Measurements from ENCODE around the gene MLPH.
"Not testable (repeated sequence)": the region's sequence is repeated elsewhere in the genome, so short reads cannot be mapped to it uniquely, and the experiment has no call there.

MLPH gene

DNA sequence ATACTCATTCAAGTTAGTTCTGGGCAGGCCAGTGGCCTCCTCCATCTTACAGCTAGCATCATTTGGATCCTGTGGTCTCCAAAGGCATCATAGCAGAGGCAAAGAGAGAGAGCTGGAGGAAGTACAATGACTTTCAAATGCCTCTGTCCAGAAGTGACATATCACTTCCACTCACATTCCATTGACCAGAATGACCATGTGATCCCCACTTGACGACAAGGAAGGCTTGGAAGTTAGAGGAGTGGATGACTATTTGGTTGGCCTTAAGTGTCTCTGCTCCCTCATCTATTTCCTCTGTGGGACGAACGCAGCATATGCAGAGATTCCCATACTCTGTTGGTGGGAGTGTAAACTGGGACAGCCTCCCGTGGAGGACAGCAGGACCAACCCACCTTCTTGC is 27.8 kb upstream of the MLPH start:
- no peaks in the 10 kb centered on the region for H3K4me1 ChIP-seq (ENCODE audit: control insufficient read depth, insufficient read depth, low read length)
- H3K9ac ChIP-seq (ENCODE audit: low read depth, low read length): no peak overlapping the region

DNA sequence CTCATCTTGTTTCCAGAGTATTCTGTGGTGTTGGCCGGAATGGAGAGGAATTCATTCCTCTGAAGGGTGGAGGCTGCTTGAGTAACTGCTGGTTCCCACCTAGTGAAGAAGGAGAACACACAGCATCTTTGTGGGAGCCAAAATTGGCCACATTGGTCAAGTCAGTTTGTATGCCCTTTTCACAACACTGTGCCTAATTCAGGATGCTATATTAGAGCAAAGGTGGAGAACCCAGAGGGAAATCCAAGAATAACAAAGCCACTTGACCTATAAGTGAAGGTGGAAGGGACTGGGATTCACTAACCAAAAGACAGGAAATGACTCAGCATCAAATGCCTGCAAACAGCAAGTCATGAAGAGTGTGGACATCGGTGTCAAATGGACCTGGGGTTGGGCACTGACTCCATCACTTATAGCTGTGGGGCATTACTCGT is 27.3 kb upstream of the MLPH start:
- Histone ChIP-seq H3K4me1 (ENCODE audit: control insufficient read depth, insufficient read depth, low read length) (no peaks in the 10 kb centered on the region), H3K4me3 (ENCODE audit: low read depth, low read length) (no peak overlapping the region), H3K27me3 (ENCODE audit: control insufficient read depth, insufficient read depth, low read length) (no peaks in the 10 kb centered on the region), H3K9me3 (ENCODE audit: control insufficient read depth, insufficient read depth, low read length) (no peaks in the 10 kb centered on the region), H3K9ac (ENCODE audit: low read depth, low read length) (no peak overlapping the region), H3K36me3 (ENCODE audit: control insufficient read depth, insufficient read depth, low read length) (no peaks in the 10 kb centered on the region)

More for the DNA sequence above, 27.8 kb upstream of the MLPH start:
- Histone ChIP-seq H3K4me3 (ENCODE audit: low read depth, low read length) (no peak overlapping the region), H3K27me3 (ENCODE audit: control insufficient read depth, insufficient read depth, low read length) (no peaks in the 10 kb centered on the region), H3K36me3 (ENCODE audit: control insufficient read depth, insufficient read depth, low read length) (no peaks in the 10 kb centered on the region), H3K9me3 (ENCODE audit: control insufficient read depth, insufficient read depth, low read length) (no peaks in the 10 kb centered on the region)

DNA sequence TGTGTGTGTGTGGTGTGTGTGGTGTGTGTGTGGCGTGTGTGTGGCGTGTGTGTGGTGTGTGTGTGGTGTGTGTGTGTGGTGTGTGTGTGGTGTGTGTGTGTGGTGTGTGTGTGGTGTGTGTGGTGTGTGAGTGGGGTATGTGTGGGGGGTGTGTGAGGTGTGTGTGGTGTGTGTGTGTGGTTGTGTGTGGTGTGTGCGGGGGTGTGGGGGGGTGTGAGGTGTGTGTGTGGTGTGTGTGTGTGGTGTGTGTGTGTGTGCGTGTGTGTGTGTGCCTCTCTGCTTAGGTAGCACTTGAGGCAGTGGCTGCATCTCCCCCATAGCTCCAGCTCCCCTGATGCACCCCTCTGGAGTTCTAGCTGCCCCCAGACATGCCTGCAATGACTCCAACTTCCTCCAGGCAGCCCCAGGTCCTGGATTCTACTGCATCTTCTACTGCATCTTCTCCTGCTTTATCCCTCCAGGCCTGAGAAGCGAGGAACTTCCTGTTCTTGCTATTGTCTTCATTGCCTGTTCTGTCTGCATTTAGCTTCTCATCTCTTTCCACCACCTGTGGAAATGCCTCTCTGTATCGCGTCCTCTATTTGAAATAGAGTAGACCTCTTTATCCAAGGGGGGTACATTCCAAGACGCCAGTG is 22.2 kb upstream of the MLPH start:
- Histone ChIP-seq H3K36me3 (ENCODE audit: control insufficient read depth, insufficient read depth, low read length) (no peaks in the 10 kb centered on the region), H3K27me3 (ENCODE audit: control insufficient read depth, insufficient read depth, low read length) (no peaks in the 10 kb centered on the region), H3K4me1 (ENCODE audit: control insufficient read depth, insufficient read depth, low read length) (no peaks in the 10 kb centered on the region), H3K9ac (ENCODE audit: low read depth, low read length) (no peak overlapping the region), H3K4me3 (ENCODE audit: low read depth, low read length) (no peak overlapping the region), H3K9me3 (ENCODE audit: control insufficient read depth, insufficient read depth, low read length) (no peaks in the 10 kb centered on the region)

DNA sequence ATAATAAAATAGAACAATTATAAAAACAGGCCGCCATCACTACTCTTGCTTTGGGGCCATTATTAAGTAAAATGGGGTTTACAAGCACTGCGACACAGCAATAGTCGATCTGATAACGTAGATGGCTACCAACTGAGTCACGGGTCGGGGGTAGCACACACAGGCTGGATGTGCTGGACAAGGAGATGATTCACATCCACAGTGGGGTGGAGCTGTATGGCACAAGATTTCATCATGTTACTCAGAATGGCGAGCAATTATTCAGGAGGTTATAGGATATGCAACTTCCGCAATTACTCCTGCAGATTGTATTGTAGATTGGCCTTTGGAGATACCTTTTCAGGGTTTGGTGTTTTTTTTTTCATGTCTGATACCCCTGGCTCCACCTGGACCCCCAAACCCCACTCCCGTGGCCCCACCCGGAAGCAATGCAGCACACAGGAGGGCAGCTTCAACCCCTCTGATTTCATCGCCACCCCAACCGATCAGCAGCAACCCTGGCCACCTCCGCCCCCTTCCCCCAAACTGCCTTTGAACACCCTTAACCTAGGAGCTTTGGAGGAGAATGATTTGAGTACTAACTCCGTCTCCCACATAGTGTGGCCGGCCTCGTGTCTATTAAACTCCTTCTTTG is 21.4 kb upstream of the MLPH start:
- Histone ChIP-seq H3K9ac (ENCODE audit: low read depth, low read length) (no peak overlapping the region), H3K27me3 (ENCODE audit: control insufficient read depth, insufficient read depth, low read length) (no peaks in the 10 kb centered on the region), H3K4me1 (ENCODE audit: control insufficient read depth, insufficient read depth, low read length) (no peaks in the 10 kb centered on the region), H3K36me3 (ENCODE audit: control insufficient read depth, insufficient read depth, low read length) (no peaks in the 10 kb centered on the region), H3K4me3 (ENCODE audit: low read depth, low read length) (no peak overlapping the region), H3K9me3 (ENCODE audit: control insufficient read depth, insufficient read depth, low read length) (no peaks in the 10 kb centered on the region)

DNA sequence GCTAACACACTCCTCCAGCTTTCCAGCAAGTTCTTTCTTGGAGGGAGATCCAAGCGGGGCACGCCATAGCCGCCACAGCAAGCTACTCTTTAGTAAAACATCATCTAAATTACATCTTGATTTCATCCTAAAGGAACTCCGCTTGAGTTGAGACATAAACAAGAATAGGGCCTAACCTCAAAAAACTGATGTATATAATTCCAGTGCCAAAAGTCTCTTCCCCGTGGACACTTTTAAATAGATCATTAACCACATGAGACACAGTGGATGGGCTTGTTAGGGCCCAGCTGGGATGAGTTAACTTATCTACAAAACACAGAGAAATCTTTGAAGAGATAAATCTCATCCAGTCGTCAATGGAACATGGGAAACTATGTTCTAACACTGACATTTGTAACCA is 20.8 kb upstream of the MLPH start:
- Histone ChIP-seq H3K9ac (ENCODE audit: low read depth, low read length) (no peak overlapping the region), H3K27me3 (ENCODE audit: control insufficient read depth, insufficient read depth, low read length) (no peaks in the 10 kb centered on the region), H3K4me1 (ENCODE audit: control insufficient read depth, insufficient read depth, low read length) (no peaks in the 10 kb centered on the region), H3K4me3 (ENCODE audit: low read depth, low read length) (no peak overlapping the region), H3K36me3 (ENCODE audit: control insufficient read depth, insufficient read depth, low read length) (no peaks in the 10 kb centered on the region), H3K9me3 (ENCODE audit: control insufficient read depth, insufficient read depth, low read length) (no peaks in the 10 kb centered on the region)

DNA sequence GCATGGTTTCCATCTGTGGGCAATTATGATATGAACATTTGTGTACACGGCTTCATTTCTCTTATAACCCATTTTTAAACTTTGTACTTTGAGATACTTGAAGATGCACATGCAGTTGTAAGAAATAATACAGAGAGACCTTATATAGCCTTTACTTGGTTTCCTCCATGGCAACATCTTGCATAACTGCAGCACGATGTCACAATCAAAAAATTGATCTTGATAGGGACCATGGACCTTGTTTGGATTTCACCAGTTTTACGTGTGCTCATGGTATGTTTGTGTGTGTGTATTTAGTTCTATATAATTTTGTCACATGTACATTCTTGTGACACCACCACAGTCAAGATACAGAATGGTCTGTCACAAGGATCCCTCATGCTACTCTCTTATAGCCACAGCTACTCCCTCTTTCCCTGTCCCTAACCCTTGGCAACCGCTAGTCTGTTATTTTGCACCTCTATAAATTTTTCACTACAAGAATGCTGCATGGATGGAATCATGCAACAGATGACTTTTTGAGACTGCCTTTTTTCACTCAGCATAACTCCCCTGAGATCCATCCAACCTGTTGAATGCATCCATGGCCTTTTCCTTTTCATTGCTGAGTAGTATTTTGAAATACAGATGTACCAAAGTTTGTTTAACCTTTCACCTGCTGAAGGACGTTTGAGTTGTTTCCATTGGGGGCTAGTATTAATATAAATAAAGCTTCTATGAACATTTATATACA is 19.4 kb upstream of the MLPH start:
- Histone ChIP-seq H3K4me1 (ENCODE audit: control insufficient read depth, insufficient read depth, low read length) (no peaks in the 10 kb centered on the region), H3K4me3 (ENCODE audit: low read depth, low read length) (no peak overlapping the region), H3K9me3 (ENCODE audit: control insufficient read depth, insufficient read depth, low read length) (no peaks in the 10 kb centered on the region), H3K9ac (ENCODE audit: low read depth, low read length) (no peak overlapping the region), H3K36me3 (ENCODE audit: control insufficient read depth, insufficient read depth, low read length) (no peaks in the 10 kb centered on the region), H3K27me3 (ENCODE audit: control insufficient read depth, insufficient read depth, low read length) (no peaks in the 10 kb centered on the region)

DNA sequence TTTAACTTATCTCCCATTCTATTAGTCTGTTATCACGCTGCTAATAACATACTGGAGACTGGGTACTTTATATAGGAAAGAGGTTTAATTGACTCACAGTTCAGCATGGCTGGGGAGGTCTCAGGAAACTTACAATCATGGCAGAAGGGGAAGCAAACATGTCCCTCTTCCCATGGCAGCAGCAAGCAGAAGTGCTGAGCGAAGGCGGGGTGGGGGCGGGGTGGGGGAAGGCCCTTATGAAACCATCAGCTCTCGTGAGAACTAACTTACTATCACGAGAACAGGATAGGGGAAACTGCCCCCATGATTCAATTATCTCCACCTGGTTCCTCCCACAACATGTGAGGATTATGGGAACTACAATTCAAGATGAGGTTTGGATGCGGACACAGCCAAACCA is 17.6 kb upstream of the MLPH start:
- H3K9me3 ChIP-seq (ENCODE audit: control insufficient read depth, insufficient read depth, low read length); H3K36me3 ChIP-seq (ENCODE audit: control insufficient read depth, insufficient read depth, low read length); H3K4me1 ChIP-seq (ENCODE audit: control insufficient read depth, insufficient read depth, low read length); H3K27me3 ChIP-seq (ENCODE audit: control insufficient read depth, insufficient read depth, low read length); H3K4me3 ChIP-seq (ENCODE audit: low read depth, low read length); H3K9ac ChIP-seq (ENCODE audit: low read depth, low read length): not testable (repeated sequence)

DNA sequence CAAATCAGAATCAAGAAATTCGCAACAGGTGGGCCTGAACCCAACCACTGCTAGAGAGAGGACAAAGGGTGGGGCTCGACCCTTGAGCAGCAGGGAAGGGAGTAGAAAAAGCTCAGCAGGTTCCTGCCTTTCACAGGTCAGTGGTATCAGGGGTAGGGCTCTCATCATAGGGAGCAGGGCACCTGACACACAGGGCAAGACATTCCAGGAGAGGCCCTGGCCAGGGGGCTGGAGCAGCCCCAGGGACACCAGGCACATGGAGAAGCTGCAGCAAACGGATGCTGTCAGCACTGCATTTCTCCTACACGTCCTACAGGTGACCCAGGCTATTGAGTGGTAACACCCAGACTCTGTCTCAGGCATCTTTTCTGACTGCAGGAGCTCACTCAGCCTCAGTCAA is 17.2 kb upstream of the MLPH start:
- Histone ChIP-seq H3K4me1 (ENCODE audit: control insufficient read depth, insufficient read depth, low read length) (no peaks in the 10 kb centered on the region), H3K4me3 (ENCODE audit: low read depth, low read length) (no peak overlapping the region), H3K27me3 (ENCODE audit: control insufficient read depth, insufficient read depth, low read length) (no peaks in the 10 kb centered on the region), H3K9me3 (ENCODE audit: control insufficient read depth, insufficient read depth, low read length) (no peaks in the 10 kb centered on the region), H3K9ac (ENCODE audit: low read depth, low read length) (no peak overlapping the region), H3K36me3 (ENCODE audit: control insufficient read depth, insufficient read depth, low read length) (no peaks in the 10 kb centered on the region)

DNA sequence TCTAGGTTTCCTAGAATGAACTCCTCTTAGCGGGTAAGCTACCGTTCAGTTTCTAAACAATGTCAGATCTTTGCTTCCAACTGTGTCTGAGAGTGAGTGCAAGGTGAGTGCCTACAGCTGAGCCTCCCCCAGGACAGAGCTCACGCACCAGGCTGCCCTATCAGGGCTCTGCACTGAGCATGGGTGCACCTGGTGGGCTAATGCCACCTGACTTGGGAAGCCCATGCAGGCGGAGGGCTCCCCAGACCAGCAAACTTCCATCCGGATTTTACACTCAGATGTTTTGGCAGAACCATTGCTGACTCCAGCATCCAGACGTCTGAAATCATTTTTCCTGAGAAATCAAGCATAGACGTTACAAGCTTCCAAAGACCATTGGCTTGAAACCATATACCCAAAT is 16.1 kb upstream of the MLPH start:
- Histone ChIP-seq H3K27me3 (ENCODE audit: control insufficient read depth, insufficient read depth, low read length) (peaks cover 3% of the 10 kb centered on the region), H3K9me3 (ENCODE audit: control insufficient read depth, insufficient read depth, low read length) (no peaks in the 10 kb centered on the region), H3K36me3 (ENCODE audit: control insufficient read depth, insufficient read depth, low read length) (no peaks in the 10 kb centered on the region), H3K4me1 (ENCODE audit: control insufficient read depth, insufficient read depth, low read length) (no peaks in the 10 kb centered on the region), H3K9ac (ENCODE audit: low read depth, low read length) (no peak overlapping the region), H3K4me3 (ENCODE audit: low read depth, low read length) (no peak overlapping the region)

DNA sequence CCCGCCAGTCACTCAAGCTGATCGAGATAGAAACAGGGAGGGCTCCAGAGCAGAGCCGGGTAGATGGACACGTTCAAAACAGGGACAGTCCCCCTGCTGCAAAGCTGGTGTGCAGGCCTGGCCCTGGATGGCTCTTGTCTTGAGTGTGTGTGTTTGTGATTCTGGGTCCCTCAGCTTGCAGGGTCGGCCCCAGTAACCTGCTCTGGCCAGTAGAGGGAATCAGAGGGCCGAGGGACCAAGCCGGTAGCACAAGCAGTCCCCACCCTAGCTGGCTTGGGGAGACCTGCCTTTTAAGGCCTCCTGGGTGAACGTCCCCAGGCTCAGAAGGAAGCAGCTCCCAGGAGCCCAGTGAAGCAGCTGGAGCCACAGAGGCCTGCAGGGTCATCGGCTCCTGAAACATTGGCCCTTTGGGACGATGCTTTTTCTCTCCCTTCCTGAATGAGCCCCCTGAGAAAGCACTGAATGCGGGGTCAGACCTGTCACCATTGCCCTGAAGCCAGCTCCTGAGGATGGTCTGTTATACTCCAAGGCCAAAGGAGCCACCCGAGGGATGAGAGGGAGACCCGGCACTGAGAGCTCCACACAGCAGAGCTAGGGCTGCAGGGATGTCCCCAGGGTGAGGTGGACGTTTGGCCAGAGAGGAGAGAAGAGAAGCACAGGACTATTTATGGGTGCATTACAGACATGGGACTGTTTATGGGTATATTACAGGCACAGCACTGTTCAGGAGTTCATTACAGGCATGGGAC is 15.4 kb upstream of the MLPH start:
- Histone ChIP-seq H3K4me1 (ENCODE audit: control insufficient read depth, insufficient read depth, low read length) (no peaks in the 10 kb centered on the region), H3K36me3 (ENCODE audit: control insufficient read depth, insufficient read depth, low read length) (no peaks in the 10 kb centered on the region), H3K9me3 (ENCODE audit: control insufficient read depth, insufficient read depth, low read length) (no peaks in the 10 kb centered on the region), H3K4me3 (ENCODE audit: low read depth, low read length) (no peak overlapping the region), H3K9ac (ENCODE audit: low read depth, low read length) (no peak overlapping the region), H3K27me3 (ENCODE audit: control insufficient read depth, insufficient read depth, low read length) (peaks cover 10% of the 10 kb centered on the region)

DNA sequence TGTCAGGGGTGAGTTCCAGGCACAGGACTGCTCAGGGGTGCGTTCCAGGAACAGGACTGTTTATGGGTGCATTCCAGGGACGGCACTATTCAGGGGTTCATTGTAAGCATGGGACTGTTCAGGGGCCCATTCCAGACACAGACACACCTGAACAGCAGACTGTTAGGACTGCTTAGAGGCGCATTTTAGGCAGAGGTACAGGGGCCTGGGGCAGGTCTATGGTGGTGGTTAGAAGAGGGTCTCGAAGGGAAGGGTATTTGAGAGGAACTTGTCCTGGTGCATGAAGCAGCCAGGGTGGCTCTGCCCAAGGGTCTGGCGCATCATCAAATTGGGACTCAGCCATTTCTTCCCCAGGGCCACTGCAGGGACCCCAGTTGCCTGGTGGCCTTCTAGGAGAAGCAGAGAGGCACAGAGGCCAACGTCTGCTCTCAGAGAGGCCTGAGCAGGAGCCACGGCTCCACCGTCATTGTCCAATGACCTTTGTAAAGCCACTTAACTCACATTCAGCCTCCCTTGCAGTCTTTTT is 14.8 kb upstream of the MLPH start:
- Histone ChIP-seq H3K36me3 (ENCODE audit: control insufficient read depth, insufficient read depth, low read length) (no peaks in the 10 kb centered on the region), H3K9ac (ENCODE audit: low read depth, low read length) (no peak overlapping the region), H3K4me1 (ENCODE audit: control insufficient read depth, insufficient read depth, low read length) (no peaks in the 10 kb centered on the region), H3K27me3 (ENCODE audit: control insufficient read depth, insufficient read depth, low read length) (peaks cover 17% of the 10 kb centered on the region), H3K9me3 (ENCODE audit: control insufficient read depth, insufficient read depth, low read length) (no peaks in the 10 kb centered on the region), H3K4me3 (ENCODE audit: low read depth, low read length) (no peak overlapping the region)
